ENCODE results near the gene NPDC1. TPM values are rescaled to one million over a fixed set of nuclear protein-coding genes. Genes with fewer than 3 reads are reported as not detected.
A peak's percentile ranks its signal among the peaks of the same experiment; 100 is the strongest.

Gene NPDC1
- total RNA-seq, 1 donor from 2014 or later = 61.1 TPM

GRCh38 chr9:137026384-137026783 lies 19.6 kb downstream of the NPDC1 start:
- Mint-ChIP-seq H3K27ac (ENCODE audit: unreplicated experiment) (no peak overlapping the region), H3K36me3 (ENCODE audit: low read depth) (no peaks in the 10 kb centered on the region), H3K27me3 (ENCODE audit: low read depth) (no peaks in the 10 kb centered on the region), H3K9me3 (no peaks in the 10 kb centered on the region), H3K4me1 (peaks cover 13% of the 10 kb centered on the region), H3K4me3 (no peak overlapping the region)
- DNase-seq (ENCODE audit: low read depth, low spot score) = no peak
- no peak for TF ChIP-seq CTCF (conservative IDR thresholded peaks at IDR 0.05)

GRCh38 chr9:137025517-137025966 lies 20.4 kb downstream of the NPDC1 start:
- Mint-ChIP-seq H3K27ac (ENCODE audit: unreplicated experiment) (no peak overlapping the region), H3K4me3 (peak overlapping the region; percentile 81), H3K27me3 (ENCODE audit: low read depth) (no peaks in the 10 kb centered on the region), H3K9me3 (no peaks in the 10 kb centered on the region), H3K36me3 (ENCODE audit: low read depth) (no peaks in the 10 kb centered on the region), H3K4me1 (peaks cover 13% of the 10 kb centered on the region)
- DNase-seq (ENCODE audit: low read depth, low spot score) = peak; percentile 58
- TF ChIP-seq CTCF (conservative IDR thresholded peaks at IDR 0.05) = no peak

GRCh38 chr9:137023583-137023991 lies 22.4 kb downstream of the NPDC1 start:
- H3K27ac Mint-ChIP-seq (ENCODE audit: unreplicated experiment) = no peak overlapping the region
- H3K4me1 Mint-ChIP-seq = peaks cover 9% of the 10 kb centered on the region
- no peak for TF ChIP-seq CTCF (conservative IDR thresholded peaks at IDR 0.05)
- H3K36me3 Mint-ChIP-seq (ENCODE audit: low read depth) = no peaks in the 10 kb centered on the region
- H3K27me3 Mint-ChIP-seq (ENCODE audit: low read depth) = no peaks in the 10 kb centered on the region
- no peaks in the 10 kb centered on the region for H3K9me3 Mint-ChIP-seq
- peak overlapping the region; percentile 27 for H3K4me3 Mint-ChIP-seq
- no peak for DNase-seq (ENCODE audit: low read depth, low spot score)

- H3K27ac Mint-ChIP-seq (ENCODE audit: unreplicated experiment) = no peak overlapping the region
- no peaks in the 10 kb centered on the region for H3K9me3 Mint-ChIP-seq
- H3K4me1 Mint-ChIP-seq = peaks cover 9% of the 10 kb centered on the region
- no peak for TF ChIP-seq CTCF (conservative IDR thresholded peaks at IDR 0.05)
- DNase-seq (ENCODE audit: low read depth, low spot score) = no peak
- no peaks in the 10 kb centered on the region for H3K27me3 Mint-ChIP-seq (ENCODE audit: low read depth)
- no peaks in the 10 kb centered on the region for H3K36me3 Mint-ChIP-seq (ENCODE audit: low read depth)
- peak overlapping the region; percentile 27 for H3K4me3 Mint-ChIP-seq
These were observed 22.8 kb downstream of the NPDC1 start for GRCh38 chr9:137023157-137023556.

GRCh38 chr9:137022662-137023008 lies 23.3 kb downstream of the NPDC1 start:
- Mint-ChIP-seq H3K27ac (ENCODE audit: unreplicated experiment) (no peak overlapping the region), H3K36me3 (ENCODE audit: low read depth) (no peaks in the 10 kb centered on the region), H3K27me3 (ENCODE audit: low read depth) (no peaks in the 10 kb centered on the region), H3K9me3 (no peaks in the 10 kb centered on the region), H3K4me3 (no peak overlapping the region), H3K4me1 (peaks cover 9% of the 10 kb centered on the region)
- no peak for DNase-seq (ENCODE audit: low read depth, low spot score)
- TF ChIP-seq CTCF (conservative IDR thresholded peaks at IDR 0.05) = no peak

Measured in neural crest cell (in vitro differentiated cells).